ENCODE data around the gene SSR1. TPM values are rescaled to one million over a fixed set of nuclear protein-coding genes. Genes with fewer than 3 reads are reported as not detected.
"Not testable (repeated sequence)": the region's sequence is repeated elsewhere in the genome, so short reads cannot be mapped to it uniquely, and the experiment has no call there.

Gene SSR1
- 100 to 1,000 TPM in 3 of 5 experiments, 10 to 100 TPM in 2; 75.0 to 178 (median 127) TPM for total RNA-seq
- 100 to 1,000 TPM; 151 to 204 TPM for polyA plus RNA-seq
- total RNA-seq, result 75.2 reads per million, percentile 79 among the genes with 10 or more reads in this experiment

- peaks cover 6 to 27% of the 10 kb centered on the region in 2 donors for H3K4me1 ChIP-seq (ENCODE audit: control insufficient read depth in 2 of 2, insufficient read depth in 2 of 2, low read length in 2 of 2)
- peaks cover 7 to 37% (median 14%) of the 10 kb centered on the region in 5 donors for H3K36me3 Mint-ChIP-seq
- H3K9me3 ChIP-seq (ENCODE audit: control insufficient read depth in 2 of 3, low read length in 3 of 3), result no peaks in the 10 kb centered on the region
- POLR2A ChIA-PET, result interaction anchor here (0.6 to 1.7 kb wide), 8 partner anchors 12 to 757 kb away, joined by 3 to 12 read pairs (median 4); partner anchors contain the start of genes BLOC1S5, CAGE1 and RIOK1
- ATAC-seq (peak; percentile 99), DNase-seq (peak; percentile 76 to 97 (median 84))
- CTCF ChIA-PET, result interaction anchor here (1.3 kb wide), 1 partner anchor 78 kb away, joined by 3 read pairs; no protein-coding TSS in a partner anchor
- H3K4me1 Mint-ChIP-seq, result peaks cover 31 to 65% (median 50%) of the 10 kb centered on the region in 7 donors
- no peaks in the 10 kb centered on the region for H3K27me3 ChIP-seq (ENCODE audit: control insufficient read depth in 2 of 2, insufficient read depth in 2 of 2, low read length in 2 of 2)
- peak within 1 kb of the TSS; percentile 76 for H3K27ac ChIP-seq (ENCODE audit: low read depth, low read length)
- H3K9me3 Mint-ChIP-seq, result peaks cover 0 to 4% (median 0%) of the 10 kb centered on the region in 11 donors
- peak within 1 kb of the TSS; percentile 83 to 99 (median 94) for H3K4me3 Mint-ChIP-seq
- H3K27ac Mint-ChIP-seq, result peak within 1 kb of the TSS; percentile 87 to 93 (median 92)
- intact Hi-C loops (cut with micrococcal nuclease), result loop anchor here (1.0 to 5.0 kb wide), 10 partner anchors 30 to 1122 kb away; partner anchors contain the start of genes BLOC1S5 (in 2 of the 2), CAGE1 (in 2 of the 2), EEF1E1 (in 2 of the 2) and RIOK1 (in 2 of the 2)
- peaks cover 0 to 24% (median 7%) of the 10 kb centered on the region in 3 experiments for H3K36me3 ChIP-seq (ENCODE audit: control insufficient read depth in 2 of 3, insufficient read depth in 3 of 3, low read length in 3 of 3)
- no peaks in the 10 kb centered on the region for H3K27me3 Mint-ChIP-seq
- peak within 1 kb of the TSS; percentile 66 for H3K4me3 ChIP-seq (ENCODE audit: low read length)
Observed at GRCh38 chr6:7312616-7313504, at the start of gene SSR1. Gene SSR1, minus strand, starts transcription at chr6:7313199. Its CDS starts 79 bp downstream, at chr6:7313120.

GRCh38 chr6:7351916-7352315, 38.9 kb upstream of the SSR1 start:
- H3K36me3 ChIP-seq (ENCODE audit: control insufficient read depth in 2 of 3, insufficient read depth in 3 of 3, low read length in 3 of 3); H3K4me3 ChIP-seq (ENCODE audit: low read length); H3K9me3 Mint-ChIP-seq; intact Hi-C loops (cut with micrococcal nuclease); DNase-seq; H3K9me3 ChIP-seq (ENCODE audit: control insufficient read depth in 2 of 3, low read length in 3 of 3); H3K4me1 ChIP-seq (ENCODE audit: control insufficient read depth in 2 of 2, insufficient read depth in 2 of 2, low read length in 2 of 2); H3K27ac Mint-ChIP-seq; H3K27ac ChIP-seq (ENCODE audit: low read depth, low read length); ATAC-seq; H3K36me3 Mint-ChIP-seq; POLR2A ChIA-PET; H3K27me3 ChIP-seq (ENCODE audit: control insufficient read depth in 2 of 2, insufficient read depth in 2 of 2, low read length in 2 of 2); H3K4me3 Mint-ChIP-seq; H3K4me1 Mint-ChIP-seq: not testable (repeated sequence)
- H3K27me3 Mint-ChIP-seq, result peaks cover 6 to 66% (median 26%) of the 10 kb centered on the region in 5 donors
- CTCF ChIA-PET, result interaction anchor here (0.6 to 0.7 kb wide), 2 partner anchors 11 to 37 kb away, joined by 3 read pairs; no protein-coding TSS in a partner anchor

GRCh38 chr6:7350591-7350990, 37.6 kb upstream of the SSR1 start:
- H3K9me3 ChIP-seq (ENCODE audit: control insufficient read depth in 2 of 3, low read length in 3 of 3); POLR2A ChIA-PET; DNase-seq; H3K9me3 Mint-ChIP-seq; ATAC-seq; H3K4me1 Mint-ChIP-seq; H3K27ac ChIP-seq (ENCODE audit: low read depth, low read length); H3K27me3 ChIP-seq (ENCODE audit: control insufficient read depth in 2 of 2, insufficient read depth in 2 of 2, low read length in 2 of 2); H3K36me3 Mint-ChIP-seq; H3K27ac Mint-ChIP-seq; H3K4me3 Mint-ChIP-seq; H3K4me3 ChIP-seq (ENCODE audit: low read length); CTCF ChIA-PET; intact Hi-C loops (cut with micrococcal nuclease); H3K36me3 ChIP-seq (ENCODE audit: control insufficient read depth in 2 of 3, insufficient read depth in 3 of 3, low read length in 3 of 3); H3K4me1 ChIP-seq (ENCODE audit: control insufficient read depth in 2 of 2, insufficient read depth in 2 of 2, low read length in 2 of 2): not testable (repeated sequence)
- H3K27me3 Mint-ChIP-seq, result peaks cover 6 to 61% (median 26%) of the 10 kb centered on the region in 5 donors

GRCh38 chr6:7347551-7347997, 34.6 kb upstream of the SSR1 start:
- CTCF ChIA-PET; H3K4me3 ChIP-seq (ENCODE audit: low read length); H3K4me1 ChIP-seq (ENCODE audit: control insufficient read depth in 2 of 2, insufficient read depth in 2 of 2, low read length in 2 of 2); H3K27ac Mint-ChIP-seq; DNase-seq; H3K36me3 Mint-ChIP-seq; POLR2A ChIA-PET; H3K27ac ChIP-seq (ENCODE audit: low read depth, low read length); H3K9me3 ChIP-seq (ENCODE audit: control insufficient read depth in 2 of 3, low read length in 3 of 3); ATAC-seq; H3K4me3 Mint-ChIP-seq; intact Hi-C loops (cut with micrococcal nuclease); H3K36me3 ChIP-seq (ENCODE audit: control insufficient read depth in 2 of 3, insufficient read depth in 3 of 3, low read length in 3 of 3); H3K4me1 Mint-ChIP-seq; H3K27me3 ChIP-seq (ENCODE audit: control insufficient read depth in 2 of 2, insufficient read depth in 2 of 2, low read length in 2 of 2); H3K9me3 Mint-ChIP-seq: not testable (repeated sequence)
- H3K27me3 Mint-ChIP-seq, result peaks cover 13 to 44% (median 33%) of the 10 kb centered on the region in 5 donors

- CTCF ChIA-PET, result not testable (repeated sequence)
- peak overlapping the region in 1 of 9 donors; percentile 18 for H3K27ac Mint-ChIP-seq
Observed at GRCh38 chr6:7344773-7345450, 31.9 kb upstream of the SSR1 start.

GRCh38 chr6:7343546-7344475, 30.8 kb upstream of the SSR1 start:
- intact Hi-C loops (cut with micrococcal nuclease), result no loop called here
- Mint-ChIP-seq H3K9me3 (peaks cover 0 to 6% (median 0%) of the 10 kb centered on the region in 11 donors), H3K4me1 (peaks cover 0 to 6% (median 0%) of the 10 kb centered on the region in 7 donors), H3K4me3 (peak overlapping the region in 3 of 10 donors; percentile 12 to 26 (median 22)), H3K27me3 (peaks cover 17 to 27% (median 22%) of the 10 kb centered on the region in 5 donors), H3K36me3 (peaks cover 0 to 6% (median 0%) of the 10 kb centered on the region in 5 donors), H3K27ac (no peak overlapping the region)
- CTCF ChIA-PET, result no interaction called here
- Histone ChIP-seq H3K4me3 (ENCODE audit: low read length) (no peak overlapping the region), H3K27ac (ENCODE audit: low read depth, low read length) (no peak overlapping the region), H3K36me3 (ENCODE audit: control insufficient read depth in 2 of 3, insufficient read depth in 3 of 3, low read length in 3 of 3) (no peaks in the 10 kb centered on the region), H3K9me3 (ENCODE audit: control insufficient read depth in 2 of 3, low read length in 3 of 3) (no peaks in the 10 kb centered on the region), H3K4me1 (ENCODE audit: control insufficient read depth in 2 of 2, insufficient read depth in 2 of 2, low read length in 2 of 2) (no peaks in the 10 kb centered on the region), H3K27me3 (ENCODE audit: control insufficient read depth in 2 of 2, insufficient read depth in 2 of 2, low read length in 2 of 2) (no peaks in the 10 kb centered on the region)
- DNase-seq (no peak), ATAC-seq (no peak)
- POLR2A ChIA-PET, result no interaction called here

More at GRCh38 chr6:7344773-7345450, 31.9 kb upstream of the SSR1 start:
- DNase-seq; H3K36me3 Mint-ChIP-seq; H3K9me3 Mint-ChIP-seq; POLR2A ChIA-PET; H3K9me3 ChIP-seq (ENCODE audit: control insufficient read depth in 2 of 3, low read length in 3 of 3); H3K4me1 ChIP-seq (ENCODE audit: control insufficient read depth in 2 of 2, insufficient read depth in 2 of 2, low read length in 2 of 2); H3K36me3 ChIP-seq (ENCODE audit: control insufficient read depth in 2 of 3, insufficient read depth in 3 of 3, low read length in 3 of 3); H3K4me1 Mint-ChIP-seq; H3K4me3 ChIP-seq (ENCODE audit: low read length); H3K27me3 ChIP-seq (ENCODE audit: control insufficient read depth in 2 of 2, insufficient read depth in 2 of 2, low read length in 2 of 2); ATAC-seq; H3K27ac ChIP-seq (ENCODE audit: low read depth, low read length); H3K4me3 Mint-ChIP-seq; intact Hi-C loops (cut with micrococcal nuclease): not testable (repeated sequence)
- H3K27me3 Mint-ChIP-seq, result peaks cover 19 to 30% (median 23%) of the 10 kb centered on the region in 5 donors
